Measurements from ENCODE around the gene SART3.
"Not testable (repeated sequence)": the region's sequence is repeated elsewhere in the genome, so short reads cannot be mapped to it uniquely, and the experiment has no call there.

SART3 gene

DNA sequence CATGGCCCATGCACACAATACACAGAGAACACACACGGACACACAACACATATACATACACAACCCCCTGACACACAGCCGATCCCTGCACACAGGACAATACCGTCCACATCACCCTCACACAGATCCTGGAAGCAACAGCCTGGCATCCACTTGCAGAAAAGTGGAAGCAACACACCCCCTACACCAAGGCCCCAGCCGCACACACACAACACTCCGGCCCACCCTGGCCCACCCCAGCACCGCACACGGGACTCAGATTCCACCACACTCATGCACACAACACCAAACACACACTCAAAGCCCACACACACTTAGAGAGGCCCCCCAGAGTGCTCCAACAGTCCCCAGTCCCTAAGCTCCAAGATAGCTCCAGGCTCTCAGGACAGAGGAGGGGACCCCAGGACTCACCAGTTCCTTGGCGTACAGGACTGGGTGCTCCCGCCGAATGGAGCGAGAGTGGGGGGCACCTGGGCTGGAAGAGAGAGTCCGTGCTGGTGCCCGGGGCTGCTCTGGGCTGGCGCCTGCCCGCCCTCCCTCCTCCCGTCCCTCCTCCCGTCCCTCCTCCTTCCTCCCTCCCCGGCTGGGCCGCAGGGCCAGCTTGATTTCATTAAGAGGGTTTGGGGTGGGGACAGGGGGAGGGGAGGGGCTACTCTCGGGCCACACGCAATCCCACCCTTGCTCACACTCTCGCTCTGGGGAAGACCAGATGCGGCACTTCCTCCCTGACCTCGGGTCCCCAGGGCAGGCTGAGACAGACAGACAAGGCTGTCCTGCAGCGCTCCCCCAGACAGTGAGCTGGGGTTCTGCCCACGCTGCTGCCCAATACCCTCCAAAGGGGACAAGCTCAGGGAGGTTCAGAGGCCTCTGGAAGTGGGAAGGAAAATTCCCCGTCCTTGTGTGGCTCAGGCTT lies 36.8 kb upstream of the SART3 start, which contains the start of gene TMEM119:
TSS of gene TMEM119 (minus strand) at position 526 of the 913 bp plus-strand sequence. CDS start 5,701 bp downstream, outside the sequence.
- DNase-seq, result no peak

DNA sequence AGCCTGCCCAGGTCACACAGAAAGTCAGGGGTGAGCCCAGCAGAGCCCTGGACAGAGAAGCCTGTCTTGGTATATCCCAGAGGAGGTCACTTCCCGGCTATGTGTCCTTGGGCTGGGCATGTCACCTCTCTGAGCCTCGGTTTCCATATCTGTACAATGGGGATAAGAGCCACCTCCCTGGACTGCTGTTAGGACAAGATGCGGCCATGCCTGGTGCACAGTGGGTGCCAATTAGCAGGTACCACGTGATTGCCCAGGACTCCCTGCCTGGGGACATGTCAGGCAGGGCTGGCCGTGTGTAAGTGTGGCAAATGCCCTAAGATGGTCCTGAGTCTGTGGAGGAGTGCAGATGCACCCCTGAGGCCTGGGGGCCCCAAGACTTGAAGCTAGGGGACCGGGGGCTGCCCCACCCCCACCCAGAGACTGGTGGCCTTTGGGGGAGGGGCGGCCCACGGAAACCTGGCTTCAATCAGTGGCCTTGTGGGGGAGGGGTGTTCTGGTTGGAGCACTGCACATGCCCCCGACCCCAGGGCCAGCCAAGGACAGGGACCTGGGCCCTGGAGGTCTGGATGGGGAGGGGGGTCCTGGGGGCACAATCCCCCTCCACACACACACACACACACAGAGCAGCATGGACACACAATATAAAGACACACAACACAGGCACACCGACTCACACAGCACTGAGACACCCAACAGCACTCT lies 36.0 kb upstream of the SART3 start:
- no peak for DNase-seq

DNA sequence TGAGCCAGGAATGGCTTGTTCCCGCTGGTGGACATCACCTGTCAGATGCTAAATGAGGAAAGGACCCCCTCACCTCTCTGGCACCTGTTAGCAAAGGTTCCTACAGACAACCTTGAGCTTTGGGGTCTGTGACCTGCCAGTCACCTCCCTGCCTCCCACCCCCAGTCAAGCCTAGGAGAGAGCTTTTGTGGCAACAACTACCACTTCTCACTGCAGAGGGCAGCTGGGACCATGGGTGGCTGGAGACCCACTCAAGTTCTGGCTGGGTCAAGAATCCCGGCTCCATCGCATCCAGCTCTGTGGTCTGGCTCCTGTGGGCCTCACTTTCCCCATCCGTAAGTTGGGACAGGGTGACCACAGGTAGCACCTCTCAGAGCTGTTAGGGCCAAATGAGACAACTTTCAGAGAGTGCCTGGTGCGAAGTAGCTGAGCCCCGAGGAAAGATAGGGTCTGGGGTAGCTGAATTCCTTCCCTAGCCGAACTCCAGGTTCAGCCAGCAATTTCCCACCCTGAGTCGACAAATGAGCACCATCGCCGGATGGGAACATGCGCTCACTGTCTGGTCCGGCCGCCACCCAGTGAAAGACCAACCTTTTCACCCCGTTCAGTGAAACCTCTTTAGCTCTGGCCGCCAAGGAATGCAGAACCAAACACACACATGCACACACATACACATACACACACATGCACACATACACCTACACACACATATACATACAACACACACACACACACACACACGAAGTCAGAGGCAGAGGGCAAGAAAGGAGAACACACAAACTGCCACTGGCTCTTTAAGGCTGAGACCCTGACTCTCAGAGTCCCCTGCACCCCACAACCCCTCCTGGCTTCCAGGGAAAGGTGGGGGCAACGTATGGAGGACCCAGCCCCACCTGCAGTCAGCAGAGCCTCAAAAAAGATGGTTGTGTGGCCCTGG lies 35.0 kb upstream of the SART3 start:
- DNase-seq, result no peak

DNA sequence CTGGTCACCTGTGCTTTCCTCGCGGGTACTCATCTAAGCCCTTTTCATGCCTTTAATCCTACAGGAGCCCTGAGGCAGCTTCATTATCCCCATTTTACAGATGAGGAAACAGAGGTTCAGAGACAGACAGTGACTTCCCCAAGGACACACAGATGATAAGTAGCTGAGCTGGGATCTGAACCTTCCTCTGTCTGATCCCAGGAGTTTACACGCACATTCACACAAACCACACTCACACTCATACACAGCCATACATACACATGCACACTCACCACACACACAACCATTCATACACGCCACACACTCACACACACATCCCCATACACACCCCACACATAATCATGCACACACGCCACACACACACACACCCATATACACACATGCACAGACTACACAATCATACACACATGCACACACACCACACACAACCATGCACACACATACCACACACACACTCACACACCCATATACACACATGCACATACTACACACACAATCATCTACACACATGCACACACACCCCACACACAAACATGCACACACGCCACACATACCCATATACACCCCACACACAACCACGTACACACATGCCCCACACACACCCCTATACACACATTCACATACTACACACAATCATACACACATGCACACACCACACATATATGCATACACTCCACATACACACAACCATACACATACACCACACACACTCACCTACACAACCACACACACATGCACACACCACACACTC lies 34.2 kb upstream of the SART3 start:
- no peak for DNase-seq

DNA sequence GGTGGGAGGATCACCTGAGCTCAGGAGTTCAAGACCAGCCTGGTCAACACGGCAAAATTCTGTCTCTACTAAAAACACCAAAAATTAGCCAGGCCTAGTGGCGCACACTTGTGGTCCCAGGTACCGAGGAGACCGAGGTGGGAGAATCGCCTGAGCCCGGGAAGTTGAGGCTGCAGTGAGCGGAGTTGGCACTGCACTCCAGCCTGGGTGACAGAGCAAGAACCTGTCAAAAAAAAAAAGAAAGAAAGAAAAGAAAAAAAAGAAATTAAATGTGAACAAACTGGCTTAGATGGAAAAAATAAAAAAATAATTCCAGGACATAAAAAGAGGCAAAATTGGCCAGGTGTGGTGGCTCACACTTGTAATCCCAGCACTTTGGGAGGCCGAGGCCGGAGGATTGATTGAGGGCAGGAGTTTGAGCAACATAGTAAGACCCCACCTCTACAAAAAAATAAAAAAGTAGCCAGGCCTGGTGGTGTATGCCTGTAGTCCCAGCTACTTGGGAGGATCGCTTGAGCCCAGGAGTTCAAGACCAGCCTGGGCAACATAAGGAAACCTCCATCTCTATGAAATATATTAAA lies 33.4 kb upstream of the SART3 start:
- no peak for DNase-seq

DNA sequence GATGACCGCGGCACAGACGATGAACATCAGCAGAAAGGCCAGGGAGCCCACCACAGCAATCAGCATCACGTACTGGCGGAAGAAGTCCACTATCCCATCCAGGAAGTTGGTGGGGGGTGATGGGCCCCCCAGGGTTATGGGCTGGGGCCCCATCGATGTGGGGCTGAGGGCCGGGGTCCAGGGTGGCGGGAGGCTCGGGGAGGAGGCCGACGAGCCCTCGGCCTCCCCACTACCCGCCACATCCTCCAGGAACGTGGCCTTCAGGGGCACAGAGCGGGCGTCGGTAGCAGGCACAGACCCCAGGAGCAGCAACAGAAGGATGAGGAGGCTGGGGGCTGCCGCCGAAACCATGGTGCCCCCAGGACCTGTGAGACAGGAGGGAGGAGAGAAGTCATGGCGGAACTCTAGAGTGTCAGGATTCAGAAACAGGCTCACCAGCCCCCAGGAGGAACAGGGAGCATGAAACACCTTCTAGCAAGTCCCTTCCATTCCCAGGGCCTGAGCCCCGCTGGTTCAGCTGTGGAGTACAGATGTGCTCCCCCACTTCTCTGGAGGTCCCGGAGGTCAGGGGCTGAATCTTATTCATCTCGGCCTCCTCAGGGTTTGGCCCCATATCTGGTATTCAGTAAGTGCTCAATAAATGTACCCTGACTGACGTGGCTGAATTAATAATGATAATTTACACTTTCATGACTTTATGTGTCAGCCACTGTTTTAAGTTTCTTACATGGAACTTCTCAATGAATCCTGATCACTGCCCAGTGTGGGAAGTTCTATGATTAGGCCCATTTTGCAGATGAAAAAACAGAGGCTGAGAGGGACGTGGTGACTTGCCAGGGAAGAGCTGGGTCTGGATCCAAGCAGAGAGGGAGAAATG lies 31.3 kb upstream of the SART3 start:
- DNase-seq, result no peak

DNA sequence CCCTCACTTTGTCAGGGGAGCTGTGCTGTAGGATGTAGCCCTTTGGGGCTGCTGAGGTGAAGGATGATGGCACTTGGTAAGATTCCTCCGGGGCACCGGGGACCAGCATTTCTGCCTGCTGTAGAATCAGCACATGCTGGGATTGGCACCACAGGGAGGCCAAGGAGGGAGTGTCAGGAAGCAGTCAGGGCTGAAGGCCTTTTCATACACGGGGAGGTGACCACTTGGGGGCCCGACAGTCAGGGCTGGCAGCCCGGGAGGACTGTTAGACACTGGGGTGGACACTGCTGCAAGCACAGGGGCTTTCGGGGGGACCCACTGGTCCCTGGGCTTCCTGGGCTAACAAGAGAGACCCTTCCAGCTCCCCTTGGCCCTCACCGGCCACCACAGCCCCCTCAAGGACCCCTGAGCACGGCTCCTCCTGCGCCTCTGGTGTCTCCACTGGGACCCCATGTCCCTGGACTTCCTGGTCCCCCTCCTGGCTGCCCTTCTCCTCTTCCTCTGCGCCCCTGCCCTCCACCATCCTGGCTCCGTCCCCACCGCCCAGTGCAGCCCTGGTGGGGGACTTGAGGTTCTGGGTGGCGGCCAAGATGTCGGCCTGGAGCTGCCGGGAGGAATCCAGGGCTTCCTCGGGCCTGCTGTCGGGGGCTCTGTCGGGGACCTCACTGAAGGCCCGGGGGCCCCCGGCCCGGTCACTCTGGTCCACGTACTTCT lies 30.5 kb upstream of the SART3 start:
- DNase-seq, result no peak

DNA sequence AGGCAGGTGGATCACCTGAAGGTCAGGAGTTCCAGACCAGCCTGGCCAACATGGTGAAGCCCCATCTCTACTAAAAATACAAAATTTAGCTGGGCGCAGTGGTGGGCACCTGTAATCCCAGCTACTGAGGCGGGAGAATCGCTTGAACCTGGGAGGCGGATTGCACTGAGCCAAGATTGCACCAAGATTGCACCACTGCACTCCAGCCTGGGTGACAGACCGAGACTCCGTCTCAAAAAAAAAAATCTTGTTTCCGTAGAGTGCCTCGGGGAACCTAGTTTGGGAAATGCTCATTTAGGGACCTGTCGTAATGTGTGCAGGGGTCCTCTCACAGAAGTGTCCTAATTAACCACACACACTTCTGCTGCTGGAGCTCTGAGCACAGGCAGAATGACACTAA lies 29.5 kb upstream of the SART3 start:
- DNase-seq, result not testable (repeated sequence)

DNA sequence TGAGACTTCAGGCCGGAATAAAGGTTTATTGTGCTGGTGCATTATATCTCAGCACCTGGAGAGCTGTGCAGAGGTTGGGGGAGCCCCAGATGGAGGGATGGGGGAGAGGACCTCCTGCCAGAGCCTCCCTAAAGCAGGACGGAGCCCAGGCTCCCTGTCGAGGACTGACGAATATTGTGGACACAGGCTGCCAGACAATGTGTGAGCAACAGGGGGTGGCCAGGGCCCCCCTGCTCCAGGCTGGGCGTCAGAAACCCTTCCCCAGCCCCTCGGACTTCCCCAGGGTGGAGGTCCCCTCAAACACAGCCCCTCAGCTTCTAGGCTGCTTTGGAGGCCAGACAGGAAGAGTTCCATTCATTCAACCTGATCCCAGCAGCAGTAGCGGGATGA lies 28.9 kb upstream of the SART3 start:
- no peak for DNase-seq

DNA sequence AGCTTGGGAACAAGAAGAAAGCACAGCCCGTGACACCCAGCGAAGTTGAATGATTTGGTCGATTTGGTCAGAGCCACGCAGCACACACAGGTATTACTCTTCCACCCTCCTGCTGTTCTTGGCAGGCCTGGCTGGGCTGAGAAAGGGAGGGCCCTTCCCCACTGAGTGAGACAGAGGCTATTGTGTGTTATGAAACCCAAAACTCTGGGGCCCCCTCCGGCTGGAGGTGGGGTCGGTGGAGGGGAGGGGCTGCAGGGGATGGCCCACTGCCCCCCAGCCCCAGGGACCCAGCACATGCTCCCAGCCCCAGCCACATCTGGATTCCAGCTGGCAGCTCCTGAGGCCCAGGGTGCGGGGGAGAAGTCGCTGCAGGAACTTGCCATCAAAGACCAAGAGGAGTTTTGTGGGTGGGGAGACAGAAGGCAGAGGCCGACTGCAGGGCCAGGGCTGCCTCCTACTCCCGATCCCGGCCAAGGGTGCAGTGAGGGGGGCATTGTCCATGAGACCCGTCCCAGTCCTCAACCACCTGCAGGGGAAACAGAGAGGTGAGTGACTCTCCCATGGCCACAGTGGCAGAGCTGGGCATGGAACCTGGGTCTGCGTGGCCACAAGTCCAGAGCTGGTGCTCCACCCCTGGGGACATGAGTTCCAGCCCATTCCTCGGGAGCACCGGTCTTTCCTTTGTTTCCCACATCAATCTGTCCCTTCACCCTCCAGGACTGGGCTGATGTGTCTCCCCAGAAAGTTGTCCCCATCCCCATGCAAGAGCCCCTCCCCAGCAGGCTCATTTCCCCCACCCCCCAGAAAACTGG lies 28.3 kb upstream of the SART3 start:
- DNase-seq, result no peak

DNA sequence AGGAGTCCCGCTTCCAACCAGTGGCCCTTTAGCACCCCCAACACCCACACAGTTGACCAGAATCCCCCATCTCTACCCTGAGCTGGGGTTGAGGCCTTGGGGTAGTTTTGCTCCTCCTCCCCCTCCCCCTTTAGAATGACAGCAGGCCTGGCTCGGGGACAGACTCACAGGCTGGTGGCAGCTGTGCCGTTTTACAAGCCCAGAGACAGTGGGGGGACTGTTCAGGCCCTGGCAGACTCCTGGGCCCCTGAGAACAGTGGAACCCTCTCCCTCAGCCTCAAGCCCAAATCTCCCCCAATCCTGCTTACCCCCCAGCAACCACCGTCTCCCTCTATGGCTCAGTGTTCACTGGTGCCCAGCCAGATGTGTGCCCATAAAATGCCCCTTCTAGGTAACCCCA lies 26.9 kb upstream of the SART3 start:
- DNase-seq, result no peak

DNA sequence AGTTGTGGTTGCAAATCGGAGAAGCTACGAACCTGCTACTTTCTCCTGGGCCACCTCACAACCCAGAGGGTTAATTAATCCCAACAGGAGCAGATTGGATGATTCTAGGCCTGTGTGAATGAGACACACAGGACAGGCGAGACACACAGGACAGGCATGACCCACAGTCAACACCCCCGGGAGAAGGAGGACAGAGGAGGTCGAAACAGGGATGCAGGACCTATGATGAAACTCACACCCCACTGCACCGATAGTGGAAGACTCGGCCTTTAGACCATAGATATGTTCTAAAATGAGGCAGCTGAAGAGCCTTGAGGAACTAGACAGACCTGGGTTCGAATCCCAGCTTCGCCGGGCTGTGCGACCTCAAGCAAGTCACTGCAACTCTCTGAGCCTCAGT lies 25.3 kb upstream of the SART3 start:
- DNase-seq, result no peak

DNA sequence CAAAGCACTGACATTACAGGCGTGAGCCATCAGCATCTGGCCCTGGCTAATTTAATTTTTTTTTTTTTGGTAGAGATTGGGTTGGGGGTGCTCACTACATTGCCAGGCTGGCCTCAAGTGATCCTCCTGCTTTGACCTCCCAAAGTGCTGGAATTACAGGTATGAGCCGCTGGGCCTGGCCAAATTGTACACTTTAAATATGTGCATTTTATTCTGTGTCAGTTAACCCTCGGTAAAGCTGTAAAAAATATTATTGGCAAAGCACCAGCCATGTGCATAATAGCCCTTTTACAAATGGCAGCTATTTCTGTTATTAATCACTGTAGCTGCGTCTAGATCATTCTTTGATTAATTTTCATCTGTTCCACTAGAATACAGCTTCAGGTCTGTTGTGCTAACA lies 24.9 kb upstream of the SART3 start:
- no peak for DNase-seq

DNA sequence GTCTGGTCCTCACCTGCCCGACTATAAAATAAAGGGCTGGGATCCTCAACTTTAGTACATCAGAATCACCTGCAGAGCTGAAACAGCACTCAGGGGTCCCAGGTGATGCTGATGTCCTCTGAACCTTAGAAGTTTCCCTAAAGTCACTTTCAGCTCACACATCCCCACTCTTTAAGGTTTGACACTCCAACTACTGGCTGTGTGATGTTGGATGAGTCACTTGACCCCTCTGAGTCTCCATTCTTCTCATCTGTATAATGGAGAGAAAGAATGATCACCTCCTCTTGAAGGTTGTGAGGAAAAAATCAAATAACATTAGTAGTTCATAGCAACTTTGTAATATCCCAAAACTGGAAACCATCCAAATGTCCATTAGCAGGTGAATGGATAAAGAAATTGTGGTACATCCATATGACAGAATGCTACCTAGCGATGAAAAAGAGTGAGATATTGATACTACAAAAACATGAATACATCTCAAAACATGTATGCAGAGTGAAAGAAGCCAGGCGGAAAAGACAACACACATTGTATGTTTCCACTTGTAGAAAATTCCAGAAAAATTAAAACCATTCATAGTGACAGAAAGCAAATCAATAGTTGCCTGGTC lies 23.6 kb upstream of the SART3 start:
- no peak for DNase-seq

DNA sequence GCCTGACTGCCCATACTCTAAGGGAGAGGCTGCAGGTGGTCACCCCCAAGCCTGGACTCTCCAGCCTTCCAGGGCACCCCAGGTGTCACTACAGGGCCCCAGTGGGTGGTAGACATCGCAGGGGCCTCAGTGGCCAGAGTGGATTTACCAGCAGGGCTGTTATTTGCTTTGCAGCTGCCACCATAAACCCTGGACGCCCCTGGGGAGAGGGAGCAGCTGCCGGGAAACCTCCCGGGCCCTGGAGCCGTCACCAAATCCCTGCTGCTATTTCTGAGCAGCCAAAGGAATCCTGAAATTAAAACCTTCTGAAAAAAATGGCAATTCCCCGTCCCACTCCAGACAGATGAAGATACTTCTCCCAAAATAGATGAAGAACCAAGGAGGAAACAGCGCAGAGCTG lies 23.0 kb upstream of the SART3 start:
- DNase-seq, result no peak

DNA sequence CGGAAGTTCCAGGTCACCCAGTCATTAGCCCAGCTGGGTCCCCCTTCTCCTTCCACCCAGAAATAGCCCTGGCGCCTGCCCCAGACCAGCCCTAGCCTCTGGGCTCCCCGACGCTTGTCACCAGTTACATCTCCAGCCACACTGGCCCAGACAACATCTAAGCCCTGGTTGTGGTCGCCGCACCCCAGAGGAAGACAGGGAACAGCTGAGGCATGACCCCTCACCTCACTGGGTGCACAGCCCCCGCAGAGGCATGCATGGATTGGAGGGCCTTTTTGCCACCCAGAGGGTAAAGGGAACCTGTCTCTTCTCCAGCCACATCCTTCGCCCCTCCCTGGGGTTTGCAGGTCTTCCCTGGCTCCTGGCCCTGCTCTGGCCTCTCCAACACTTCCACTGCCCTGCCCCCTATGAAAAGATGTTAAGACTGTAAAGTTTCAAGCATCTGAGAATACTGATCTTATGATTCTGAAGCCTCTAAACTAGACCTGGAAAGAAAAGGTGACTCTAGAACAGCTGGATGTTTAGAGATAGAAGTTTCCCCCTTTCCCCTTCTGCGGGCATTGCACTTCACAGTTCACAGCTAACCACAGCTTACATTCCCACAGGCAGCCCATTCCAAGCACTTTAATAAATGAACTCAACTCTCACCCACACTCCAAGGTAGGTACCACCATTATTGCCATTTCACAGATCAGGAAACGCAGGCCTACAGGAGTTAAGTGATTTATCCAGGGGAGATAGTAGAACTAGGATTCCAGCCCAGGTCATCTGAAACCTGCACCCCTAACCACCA lies 22.2 kb upstream of the SART3 start:
- no peak for DNase-seq

DNA sequence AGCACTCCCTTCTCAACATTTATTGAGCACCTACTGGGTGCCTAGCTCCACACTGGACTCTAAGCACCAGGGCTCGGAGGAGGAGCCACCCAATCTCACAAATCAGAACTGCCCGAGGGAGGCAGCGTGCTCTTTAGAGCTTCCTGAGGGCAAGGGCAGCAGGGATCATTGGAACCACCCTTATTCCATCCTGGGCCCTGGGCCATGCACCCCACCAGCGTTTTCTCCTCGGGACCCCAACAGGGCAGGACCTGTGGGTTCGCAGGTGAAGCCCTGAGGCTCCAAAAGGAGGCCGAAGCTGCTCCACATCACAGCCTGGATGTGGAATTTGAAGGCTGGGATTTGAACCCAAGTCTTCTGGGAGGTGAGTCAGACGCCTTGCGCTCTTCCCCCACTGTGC lies 21.5 kb upstream of the SART3 start:
- no peak for DNase-seq
